HEK293 (cell line): ENCODE results near the gene KTN1.

Experiments used
- CTCF ChIP-seq: fragments of 450-650 bp; formaldehyde crosslinking; IDR thresholded peaks from 2 replicates; pipeline ENCODE4 v1.5.1; 2016; ENCODE audit warnings: missing biosample characterization, missing genetic modification characterization
- PRDM4 ChIP-seq: fragments of 450-650 bp; formaldehyde crosslinking; IDR thresholded peaks from 2 replicates; pipeline ENCODE4 v1.5.1; 2017; ENCODE audit warnings: missing biosample characterization, missing genetic modification characterization
- TCF7L2 ChIP-seq: IDR thresholded peaks from 2 replicates; pipeline ENCODE4 v1.6.1; 2011; ENCODE audit warnings: low read depth, mild to moderate bottlenecking, inconsistent platforms, low read length, moderate library complexity, borderline replicate concordance
- ZNF138 ChIP-seq: fragments of 450-650 bp; formaldehyde crosslinking; IDR thresholded peaks from 2 replicates; pipeline ENCODE4 v1.5.1; 2016; ENCODE audit warnings: missing biosample characterization, missing genetic modification characterization, borderline replicate concordance
- ZNF473 ChIP-seq: fragments of 450-650 bp; formaldehyde crosslinking; IDR thresholded peaks from 2 replicates; pipeline ENCODE4 v1.5.1; 2017; ENCODE audit warnings: missing biosample characterization, missing genetic modification characterization
- ZNF501 ChIP-seq: fragments of 450-650 bp; formaldehyde crosslinking; IDR thresholded peaks from 2 replicates; pipeline ENCODE4 v1.5.1; 2016; ENCODE audit warnings: missing biosample characterization, missing genetic modification characterization
- ZNF513 ChIP-seq: fragments of 450-650 bp; IDR thresholded peaks from 2 replicates; pipeline ENCODE4 v1.5.1; 2018; ENCODE audit warnings: missing biosample characterization, missing genetic modification characterization
- ZNF580 ChIP-seq: fragments of 450-650 bp; formaldehyde crosslinking; IDR thresholded peaks from 2 replicates; pipeline ENCODE4 v1.5.1; 2016; ENCODE audit warnings: missing biosample characterization, missing genetic modification characterization
- ZSCAN4 ChIP-seq: fragments of 450-650 bp; formaldehyde crosslinking; IDR thresholded peaks from 2 replicates; pipeline ENCODE4 v1.5.1; 2017; ENCODE audit warnings: missing biosample characterization, missing genetic modification characterization

- no peak for TF ChIP-seq ZNF501 (tag by site-specific recombination)
- no peak for TF ChIP-seq ZNF473
- TF ChIP-seq CTCF, result no peak
- TF ChIP-seq ZNF138 (tag by site-specific recombination), result no peak
- no peak for TF ChIP-seq TCF7L2
- TF ChIP-seq ZNF580 (tag by site-specific recombination), result no peak
- TF ChIP-seq ZNF513 (tag by site-specific recombination), result no peak
- TF ChIP-seq ZSCAN4 (tag by site-specific recombination), result no peak
- TF ChIP-seq PRDM4, result no peak
Observed at GRCh38 chr14:55724736-55725135, 144.7 kb downstream of the KTN1 start.
